Measurements from ENCODE around the gene HMGCS2. TPM values are rescaled to one million over a fixed set of nuclear protein-coding genes. Genes with fewer than 3 reads are reported as not detected.

The HMGCS2 gene
- total RNA-seq, 1 donor from 2014 or later: 105 TPM

GRCh38 chr1:119738100-119738720 is 30.5 kb downstream of the HMGCS2 start:
- no peak overlapping the region for H3K4me3 Mint-ChIP-seq (ENCODE audit: low read depth)
- peak overlapping the region; percentile 85 for H3K27ac Mint-ChIP-seq
- DNase-seq (ENCODE audit: low spot score, unreplicated experiment): no peak
- peaks cover 37% of the 10 kb centered on the region for H3K36me3 Mint-ChIP-seq (ENCODE audit: insufficient read depth)
- H3K9me3 Mint-ChIP-seq (ENCODE audit: low read depth): no peaks in the 10 kb centered on the region
- no peak for TF ChIP-seq CTCF (IDR thresholded peaks at IDR 0.05; ENCODE audit: unreplicated experiment)
- H3K4me1 Mint-ChIP-seq (ENCODE audit: low read depth): peaks cover 16% of the 10 kb centered on the region
- H3K27me3 Mint-ChIP-seq: no peaks in the 10 kb centered on the region

GRCh38 chr1:119737040-119737682 is 31.5 kb downstream of the HMGCS2 start:
- H3K36me3 Mint-ChIP-seq (ENCODE audit: insufficient read depth): peaks cover 36% of the 10 kb centered on the region

GRCh38 chr1:119736649-119737039 is 32.1 kb downstream of the HMGCS2 start:
- no peak overlapping the region for H3K4me3 Mint-ChIP-seq (ENCODE audit: low read depth)
- H3K36me3 Mint-ChIP-seq (ENCODE audit: insufficient read depth): peaks cover 36% of the 10 kb centered on the region
- H3K27ac Mint-ChIP-seq: peak overlapping the region; percentile 85
- TF ChIP-seq CTCF (IDR thresholded peaks at IDR 0.05; ENCODE audit: unreplicated experiment): no peak
- no peaks in the 10 kb centered on the region for H3K9me3 Mint-ChIP-seq (ENCODE audit: low read depth)
- H3K27me3 Mint-ChIP-seq: no peaks in the 10 kb centered on the region
- peaks cover 16% of the 10 kb centered on the region for H3K4me1 Mint-ChIP-seq (ENCODE audit: low read depth)
- no peak for DNase-seq (ENCODE audit: low spot score, unreplicated experiment)

More at GRCh38 chr1:119737040-119737682, 31.5 kb downstream of the HMGCS2 start:
- peak overlapping the region; percentile 85 for H3K27ac Mint-ChIP-seq
- peak; percentile 37 for DNase-seq (ENCODE audit: low spot score, unreplicated experiment)
- H3K4me3 Mint-ChIP-seq (ENCODE audit: low read depth): peak overlapping the region; percentile 42
- no peak for TF ChIP-seq CTCF (IDR thresholded peaks at IDR 0.05; ENCODE audit: unreplicated experiment)
- no peaks in the 10 kb centered on the region for H3K27me3 Mint-ChIP-seq
- no peaks in the 10 kb centered on the region for H3K9me3 Mint-ChIP-seq (ENCODE audit: low read depth)
- peaks cover 16% of the 10 kb centered on the region for H3K4me1 Mint-ChIP-seq (ENCODE audit: low read depth)

GRCh38 chr1:119735217-119735616 is 33.5 kb downstream of the HMGCS2 start:
- H3K36me3 Mint-ChIP-seq (ENCODE audit: insufficient read depth): peaks cover 37% of the 10 kb centered on the region
- no peak for DNase-seq (ENCODE audit: low spot score, unreplicated experiment)
- TF ChIP-seq CTCF (IDR thresholded peaks at IDR 0.05; ENCODE audit: unreplicated experiment): no peak
- H3K27me3 Mint-ChIP-seq: no peaks in the 10 kb centered on the region
- H3K9me3 Mint-ChIP-seq (ENCODE audit: low read depth): no peaks in the 10 kb centered on the region
- peak overlapping the region; percentile 89 for H3K27ac Mint-ChIP-seq
- peaks cover 19% of the 10 kb centered on the region for H3K4me1 Mint-ChIP-seq (ENCODE audit: low read depth)
- no peak overlapping the region for H3K4me3 Mint-ChIP-seq (ENCODE audit: low read depth)

GRCh38 chr1:119733754-119734153 is 35.0 kb downstream of the HMGCS2 start:
- H3K36me3 Mint-ChIP-seq (ENCODE audit: insufficient read depth): peaks cover 40% of the 10 kb centered on the region
- no peak for DNase-seq (ENCODE audit: low spot score, unreplicated experiment)
- peaks cover 26% of the 10 kb centered on the region for H3K4me1 Mint-ChIP-seq (ENCODE audit: low read depth)
- no peak for TF ChIP-seq CTCF (IDR thresholded peaks at IDR 0.05; ENCODE audit: unreplicated experiment)
- H3K27me3 Mint-ChIP-seq: no peaks in the 10 kb centered on the region
- no peak overlapping the region for H3K27ac Mint-ChIP-seq
- no peak overlapping the region for H3K4me3 Mint-ChIP-seq (ENCODE audit: low read depth)
- H3K9me3 Mint-ChIP-seq (ENCODE audit: low read depth): no peaks in the 10 kb centered on the region
